Osteoblast (primary cell): Measurements from ENCODE around the gene HNRNPH3. TPM values are rescaled to one million over a fixed set of nuclear protein-coding genes. Genes with fewer than 3 reads are reported as not detected.

Experiments used
- DNase-seq: peaks from one replicate; pipeline ENCODE4 v3.0.0; 2011; ENCODE audit warnings: low spot score, mixed read lengths; ENCODE audit not compliant: insufficient read length; ENCODE audit errors: missing footprints
- H2AFZ ChIP-seq: 2 replicates; pipeline ENCODE4 v1.6.0; 2011; ENCODE audit warnings: mild to moderate bottlenecking, low read length
- H3K27ac ChIP-seq: 2 replicates; pipeline ENCODE4 v1.5.1; 2011; ENCODE audit warnings: mild to moderate bottlenecking, low read depth, low read length, moderate library complexity
- H3K27me3 ChIP-seq: 2 replicates; pipeline ENCODE4 v1.6.0; 2012; ENCODE audit warnings: mild to moderate bottlenecking, control low read depth, inconsistent platforms, low read length, moderate library complexity; ENCODE audit not compliant: insufficient read depth
- H3K36me3 ChIP-seq: 2 replicates; pipeline ENCODE4 v1.5.1; 2011; ENCODE audit warnings: mild to moderate bottlenecking, low read length, control low read depth, moderate library complexity; ENCODE audit not compliant: insufficient read depth
- H3K4me1 ChIP-seq: 2 replicates; pipeline ENCODE4 v1.5.1; 2011; ENCODE audit warnings: mild to moderate bottlenecking, low read length, control low read depth, moderate library complexity; ENCODE audit not compliant: insufficient read depth
- H3K4me2 ChIP-seq: 2 replicates; pipeline ENCODE4 v1.6.0; 2011; ENCODE audit warnings: mild to moderate bottlenecking, low read length; ENCODE audit not compliant: insufficient read depth
- H3K4me3 ChIP-seq: fragments of 200-600 bp; sonication (generic); 3 replicates; pipeline ENCODE4 v1.5.1; 2012; ENCODE audit warnings: mild to moderate bottlenecking, low read length, inconsistent platforms; ENCODE audit not compliant: insufficient read depth
- H3K79me2 ChIP-seq: 2 replicates; pipeline ENCODE4 v1.6.0; 2012; ENCODE audit warnings: mild to moderate bottlenecking, low read length, control low read depth, inconsistent platforms; ENCODE audit not compliant: insufficient read depth
- H3K9me3 ChIP-seq: 2 replicates; pipeline ENCODE4 v1.5.1; 2011; ENCODE audit warnings: low read depth, low read length, control low read depth
- H4K20me1 ChIP-seq: 2 replicates; pipeline ENCODE4 v1.6.0; 2012; ENCODE audit warnings: mild to moderate bottlenecking, low read length, control low read depth; ENCODE audit not compliant: insufficient read depth
- CTCF ChIP-seq: IDR thresholded peaks from 2 replicates; pipeline ENCODE4 v1.5.1; 2011; ENCODE audit warnings: mild to moderate bottlenecking, low read depth, low read length, moderate library complexity; ENCODE audit errors: extremely low read depth
- total RNA-seq: library from RNA; depleted of rRNA; stranded (reverse); fragments of >200 nt; gene quantifications from 2 replicates; pipeline ENCODE4 v1.2.3, GENCODE V29; 2012

HNRNPH3 gene
- total RNA-seq, 1 donor, result 10.1 TPM

GRCh38 chr10:68342909-68343516 lies 11.1 kb downstream of the HNRNPH3 start:
- peaks cover 26% of the 10 kb centered on the region for H4K20me1 ChIP-seq
- no peak for TF ChIP-seq CTCF
- H3K27me3 ChIP-seq, result no peaks in the 10 kb centered on the region
- H3K79me2 ChIP-seq, result peaks cover 46% of the 10 kb centered on the region
- H2AFZ ChIP-seq, result no peak overlapping the region
- no peak overlapping the region for H3K27ac ChIP-seq
- H3K9me3 ChIP-seq, result no peaks in the 10 kb centered on the region
- no peak for DNase-seq
- peaks cover 4% of the 10 kb centered on the region for H3K4me1 ChIP-seq
- H3K4me3 ChIP-seq, result no peak overlapping the region
- peaks cover 84% of the 10 kb centered on the region for H3K36me3 ChIP-seq
- no peak overlapping the region for H3K4me2 ChIP-seq

DNA sequence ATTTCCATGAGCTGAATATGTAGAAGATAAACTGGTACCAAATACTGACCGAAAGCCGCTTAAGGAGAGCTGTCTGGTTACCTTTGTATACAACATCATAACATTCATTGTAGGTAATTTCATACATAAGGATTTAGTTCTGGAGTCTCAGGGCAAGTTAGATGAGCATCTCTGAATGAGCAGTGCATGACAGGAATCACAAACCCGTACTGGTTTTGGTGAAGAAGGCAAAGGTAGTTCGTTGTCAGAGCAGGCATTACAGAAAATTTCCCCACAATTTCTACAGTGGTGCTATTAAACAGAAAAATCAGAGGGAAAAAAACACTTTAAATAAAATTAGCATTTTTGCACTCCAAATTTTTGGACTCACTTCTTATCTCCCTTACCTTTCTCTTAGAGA lies 13.8 kb downstream of the HNRNPH3 start:
- H3K36me3 ChIP-seq, result peaks cover 63% of the 10 kb centered on the region
- H3K9me3 ChIP-seq, result no peaks in the 10 kb centered on the region
- DNase-seq, result no peak
- no peak overlapping the region for H3K4me3 ChIP-seq
- no peak for TF ChIP-seq CTCF
- no peak overlapping the region for H3K27ac ChIP-seq
- H3K79me2 ChIP-seq, result peaks cover 20% of the 10 kb centered on the region
- H3K4me2 ChIP-seq, result no peak overlapping the region
- peaks cover 4% of the 10 kb centered on the region for H3K4me1 ChIP-seq
- peaks cover 14% of the 10 kb centered on the region for H4K20me1 ChIP-seq
- H2AFZ ChIP-seq, result no peak overlapping the region
- H3K27me3 ChIP-seq, result no peaks in the 10 kb centered on the region

DNA sequence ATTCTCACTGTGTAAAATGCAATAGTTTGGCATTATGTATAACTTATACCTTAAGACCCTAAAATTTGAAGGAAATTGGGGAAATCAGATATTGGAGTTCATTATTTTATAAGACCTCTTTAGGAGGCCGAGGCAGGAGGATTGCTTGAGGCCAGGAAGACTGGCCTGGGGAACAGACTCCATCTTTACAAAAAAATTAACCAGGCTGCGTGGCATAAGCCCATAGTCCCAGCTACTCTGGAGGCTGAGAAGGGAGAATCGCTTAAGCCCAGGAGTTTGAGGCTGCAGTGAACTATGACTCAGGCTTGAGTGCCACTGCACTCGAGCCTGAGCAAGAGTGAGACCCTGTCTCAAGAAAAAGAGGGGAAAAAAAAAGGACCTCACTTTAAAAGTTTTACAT lies 14.9 kb downstream of the HNRNPH3 start:
- H3K4me2 ChIP-seq, result no peak overlapping the region
- H3K4me3 ChIP-seq, result no peak overlapping the region
- peaks cover 4% of the 10 kb centered on the region for H3K4me1 ChIP-seq
- no peak for TF ChIP-seq CTCF
- H3K36me3 ChIP-seq, result peaks cover 55% of the 10 kb centered on the region
- no peak overlapping the region for H2AFZ ChIP-seq
- H3K9me3 ChIP-seq, result no peaks in the 10 kb centered on the region
- no peak overlapping the region for H3K27ac ChIP-seq
- H3K79me2 ChIP-seq, result peaks cover 9% of the 10 kb centered on the region
- peaks cover 9% of the 10 kb centered on the region for H4K20me1 ChIP-seq
- no peaks in the 10 kb centered on the region for H3K27me3 ChIP-seq
- DNase-seq, result peak; percentile 51

DNA sequence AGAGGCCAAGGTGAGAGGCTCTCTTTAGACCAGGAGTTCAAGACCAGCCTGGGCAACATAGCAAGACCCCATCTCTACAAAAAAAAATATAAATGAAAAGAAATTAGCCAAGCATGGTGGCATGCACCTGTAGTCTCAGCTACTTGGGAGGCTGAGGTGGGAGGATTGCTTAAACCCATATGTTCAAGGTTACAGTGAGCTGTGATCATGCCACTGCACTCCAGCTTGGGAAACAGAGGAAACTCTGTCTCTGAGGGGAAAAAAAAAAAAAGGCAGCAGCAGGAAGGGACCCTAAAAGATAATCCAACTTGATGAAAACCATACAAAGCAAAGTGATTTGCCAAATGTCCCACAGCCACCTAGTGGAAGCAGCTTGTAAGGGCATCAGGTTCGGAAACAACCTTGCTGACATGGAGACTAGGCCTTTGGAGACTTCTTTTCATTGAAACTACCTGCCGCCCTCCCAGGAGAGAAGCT lies 16.4 kb downstream of the HNRNPH3 start:
- Histone ChIP-seq H3K27ac (no peak overlapping the region), H3K4me2 (no peak overlapping the region), H3K36me3 (peaks cover 46% of the 10 kb centered on the region), H4K20me1 (peaks cover 3% of the 10 kb centered on the region), H2AFZ (no peak overlapping the region), H3K4me3 (no peak overlapping the region), H3K27me3 (no peaks in the 10 kb centered on the region), H3K79me2 (no peaks in the 10 kb centered on the region), H3K9me3 (no peaks in the 10 kb centered on the region), H3K4me1 (peaks cover 4% of the 10 kb centered on the region)
- peak; percentile 53 for DNase-seq
- TF ChIP-seq CTCF, result peak; percentile 80
